Mesodermal cell (in vitro differentiated cells): ENCODE measurements around the gene TDRKH. TPM values are rescaled to one million over a fixed set of nuclear protein-coding genes. Genes with fewer than 3 reads are reported as not detected.

Experiments
- H3K27ac ChIP-seq: 2 replicates; pipeline ENCODE4 v1.7.0; 2013; ENCODE audit warnings: mild to moderate bottlenecking, low read depth, low read length, moderate library complexity; ENCODE audit not compliant: severe bottlenecking
- H3K36me3 ChIP-seq: 2 replicates; pipeline ENCODE4 v1.7.1; 2013; ENCODE audit warnings: mild to moderate bottlenecking, low read length, moderate library complexity; ENCODE audit not compliant: control insufficient read depth, insufficient read depth
- H3K4me1 ChIP-seq: one replicate; pipeline ENCODE4 v1.7.1; 2013; ENCODE audit warnings: mild to moderate bottlenecking, low read length; ENCODE audit not compliant: insufficient read depth, control insufficient read depth, poor library complexity, severe bottlenecking
- H3K4me3 ChIP-seq: 2 replicates; pipeline ENCODE4 v1.7.0; 2013; ENCODE audit warnings: low read length, control low read depth, mild to moderate bottlenecking; ENCODE audit not compliant: insufficient read depth, poor library complexity, severe bottlenecking; ENCODE audit errors: extremely low read depth
- H3K9me3 ChIP-seq: 2 replicates; pipeline ENCODE4 v1.7.1; 2013; ENCODE audit warnings: mild to moderate bottlenecking, low read length, moderate library complexity; ENCODE audit not compliant: control insufficient read depth
- WGBS, 2 experiments: methylation state at CpG; one replicate each; pipeline ENCODE4 v1.1.5; 2013; ENCODE audit warnings: missing lambda C conversion rate in 2 of 2; ENCODE audit not compliant: insufficient coverage in 2 of 2; 5-methylcytosine and 5-hydroxymethylcytosine counted together
- polyA plus RNA-seq, 2 experiments: library from polyadenylated mRNA; stranded (reverse); fragments of 50-300 nt; gene quantifications; one replicate each; pipeline ENCODE4 v1.2.3, GENCODE V29; 2013

TDRKH gene, protein sequence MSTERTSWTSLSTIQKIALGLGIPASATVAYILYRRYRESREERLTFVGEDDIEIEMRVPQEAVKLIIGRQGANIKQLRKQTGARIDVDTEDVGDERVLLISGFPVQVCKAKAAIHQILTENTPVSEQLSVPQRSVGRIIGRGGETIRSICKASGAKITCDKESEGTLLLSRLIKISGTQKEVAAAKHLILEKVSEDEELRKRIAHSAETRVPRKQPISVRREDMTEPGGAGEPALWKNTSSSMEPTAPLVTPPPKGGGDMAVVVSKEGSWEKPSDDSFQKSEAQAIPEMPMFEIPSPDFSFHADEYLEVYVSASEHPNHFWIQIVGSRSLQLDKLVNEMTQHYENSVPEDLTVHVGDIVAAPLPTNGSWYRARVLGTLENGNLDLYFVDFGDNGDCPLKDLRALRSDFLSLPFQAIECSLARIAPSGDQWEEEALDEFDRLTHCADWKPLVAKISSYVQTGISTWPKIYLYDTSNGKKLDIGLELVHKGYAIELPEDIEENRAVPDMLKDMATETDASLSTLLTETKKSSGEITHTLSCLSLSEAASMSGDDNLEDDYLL
- 16.7 TPM for polyA plus RNA-seq (2013, experiment 1 of 2)
- 15.5 TPM for polyA plus RNA-seq (2013, experiment 2 of 2)

DNA sequence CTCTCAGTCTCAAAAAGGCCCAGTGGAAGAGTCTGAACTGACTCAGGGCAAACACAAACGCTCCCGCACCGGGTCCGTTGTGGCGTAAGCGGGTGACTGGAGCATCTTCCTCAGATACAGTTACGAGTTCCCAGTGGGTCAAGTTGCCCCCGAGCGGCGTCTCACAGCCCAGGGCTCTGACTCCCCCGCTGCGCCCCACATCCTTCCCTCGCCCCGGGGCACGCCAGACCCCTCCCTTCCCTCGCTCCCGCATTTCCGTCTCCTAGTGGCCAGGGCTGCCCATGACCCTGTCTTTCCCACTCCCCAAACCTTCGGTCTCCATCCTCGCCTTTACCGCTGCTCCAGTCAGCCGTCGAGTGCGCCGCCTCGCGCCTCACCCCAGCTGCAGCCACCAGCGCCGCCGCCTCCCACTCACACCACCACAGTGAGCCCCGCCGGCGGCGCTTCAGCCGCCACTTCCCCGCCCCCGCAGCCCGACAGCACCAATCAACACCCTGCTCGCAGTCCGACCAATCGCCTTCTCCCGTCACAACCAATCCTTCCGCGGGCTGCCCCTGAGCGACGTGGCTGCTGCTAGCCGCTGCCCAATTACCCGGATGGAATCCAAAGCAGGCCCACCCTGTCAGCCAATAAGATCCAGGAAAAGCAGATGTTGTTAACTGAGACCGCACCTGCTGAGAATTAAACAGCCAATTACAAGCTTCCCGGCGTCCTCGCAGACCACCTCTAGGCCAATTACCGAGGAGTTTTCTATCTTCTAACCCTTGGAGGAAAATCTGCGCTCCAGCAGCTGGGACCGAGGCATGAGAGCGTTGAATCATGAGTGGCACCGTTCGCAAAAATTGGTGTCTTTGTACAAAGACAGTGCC lies at the start of gene TDRKH:
Gene TDRKH, minus strand, starts transcription at position 430 of the 869 bp plus-strand sequence. CDS start 7,478 bp downstream, outside the sequence.
- Histone ChIP-seq H3K27ac (peak within 1 kb of the TSS; percentile 73), H3K4me3 (peak within 1 kb of the TSS; percentile 77)

DNA sequence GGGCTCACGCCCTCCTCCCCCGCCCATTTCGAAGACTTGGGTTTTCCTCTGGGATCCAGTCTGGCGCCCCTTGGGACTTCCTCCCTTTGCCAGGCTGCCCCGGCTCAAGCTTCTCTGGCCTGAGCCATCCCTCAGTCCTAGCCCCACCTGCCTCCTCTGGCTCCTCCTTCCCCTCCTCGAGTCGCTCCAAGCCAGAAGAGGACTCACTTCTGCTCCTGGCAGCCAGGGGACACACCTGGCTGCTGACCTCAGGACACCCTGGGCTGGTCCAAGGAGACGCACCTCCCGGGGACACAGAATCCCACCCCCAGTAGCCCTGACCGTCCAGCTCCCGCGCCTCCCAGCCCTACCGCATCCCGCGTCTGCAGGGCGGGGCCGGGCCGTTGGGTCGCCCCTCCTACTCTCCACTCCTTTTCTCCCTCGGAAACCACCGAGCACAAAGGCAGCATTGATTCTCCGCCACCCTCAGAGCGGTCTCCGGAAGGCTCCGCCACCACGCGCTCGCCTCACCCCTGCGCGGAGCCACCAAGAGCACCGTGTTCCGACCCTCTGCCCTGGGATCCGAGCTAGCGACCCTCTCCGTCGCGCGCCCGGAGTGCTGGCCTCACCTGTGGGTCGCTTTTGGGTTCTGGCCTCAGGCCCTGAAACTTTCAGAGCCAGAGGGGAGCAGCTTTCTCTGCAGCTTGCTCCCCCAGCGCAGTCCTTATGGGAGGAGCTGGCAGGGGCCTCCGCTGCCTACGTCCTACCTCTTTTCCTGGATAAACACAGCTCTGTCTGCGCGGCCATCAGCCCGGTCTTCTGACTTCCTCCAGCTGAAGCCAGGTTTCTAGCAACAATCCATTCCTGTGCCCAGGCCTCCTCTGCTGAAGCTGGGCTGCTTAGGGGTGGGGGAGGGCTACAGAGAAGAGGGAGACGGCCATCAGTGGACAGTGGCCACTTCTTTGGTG lies 49.4 kb upstream of the TDRKH start, which contains the start of gene C2CD4D:
Gene C2CD4D, minus strand, starts transcription at position 364 of the 947 bp plus-strand sequence. CDS start 831 bp downstream, outside the sequence.
- no peaks in the 10 kb centered on the region for H3K36me3 ChIP-seq
- no peaks in the 10 kb centered on the region for H3K9me3 ChIP-seq
- WGBS, 2 experiments, result 3 to 5% methylated on average over 38 of the region's 47 CpGs
- peak within 1 kb of the TSS; percentile 70 for H3K27ac ChIP-seq
- peak within 1 kb of the TSS; percentile 29 for H3K4me3 ChIP-seq
- H3K4me1 ChIP-seq, result peaks cover 31% of the 10 kb centered on the region

More for the DNA sequence above, at the start of gene TDRKH:
- WGBS, 2 experiments, result 0% methylated on average over 40 to 55 of the region's 58 CpGs
- Histone ChIP-seq H3K9me3 (no peaks in the 10 kb centered on the region), H3K36me3 (no peaks in the 10 kb centered on the region), H3K4me1 (no peaks in the 10 kb centered on the region)

DNA sequence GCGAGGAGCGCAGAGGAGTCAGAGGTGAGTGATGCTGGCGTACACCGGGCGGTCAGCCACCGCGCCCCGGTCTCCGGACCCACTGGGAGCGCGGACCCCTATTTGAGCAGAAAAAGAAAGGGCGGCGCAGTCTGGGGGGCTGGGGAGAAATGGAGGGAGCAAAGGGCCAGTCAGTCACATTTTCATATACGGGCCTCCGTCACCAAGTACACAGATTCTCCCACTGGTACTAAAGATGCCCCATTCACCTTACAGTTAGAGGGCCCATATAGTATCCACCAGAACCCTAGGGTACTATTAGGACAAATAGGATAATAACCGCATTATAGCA lies 48.7 kb upstream of the TDRKH start:
- no peak overlapping the region for H3K27ac ChIP-seq
- 7 to 12% methylated on average over 11 to 14 of the region's 16 CpGs for WGBS, 2 experiments
- peaks cover 29% of the 10 kb centered on the region for H3K4me1 ChIP-seq
- peak overlapping the region; percentile 29 for H3K4me3 ChIP-seq
- H3K9me3 ChIP-seq, result no peaks in the 10 kb centered on the region
- H3K36me3 ChIP-seq, result no peaks in the 10 kb centered on the region

DNA sequence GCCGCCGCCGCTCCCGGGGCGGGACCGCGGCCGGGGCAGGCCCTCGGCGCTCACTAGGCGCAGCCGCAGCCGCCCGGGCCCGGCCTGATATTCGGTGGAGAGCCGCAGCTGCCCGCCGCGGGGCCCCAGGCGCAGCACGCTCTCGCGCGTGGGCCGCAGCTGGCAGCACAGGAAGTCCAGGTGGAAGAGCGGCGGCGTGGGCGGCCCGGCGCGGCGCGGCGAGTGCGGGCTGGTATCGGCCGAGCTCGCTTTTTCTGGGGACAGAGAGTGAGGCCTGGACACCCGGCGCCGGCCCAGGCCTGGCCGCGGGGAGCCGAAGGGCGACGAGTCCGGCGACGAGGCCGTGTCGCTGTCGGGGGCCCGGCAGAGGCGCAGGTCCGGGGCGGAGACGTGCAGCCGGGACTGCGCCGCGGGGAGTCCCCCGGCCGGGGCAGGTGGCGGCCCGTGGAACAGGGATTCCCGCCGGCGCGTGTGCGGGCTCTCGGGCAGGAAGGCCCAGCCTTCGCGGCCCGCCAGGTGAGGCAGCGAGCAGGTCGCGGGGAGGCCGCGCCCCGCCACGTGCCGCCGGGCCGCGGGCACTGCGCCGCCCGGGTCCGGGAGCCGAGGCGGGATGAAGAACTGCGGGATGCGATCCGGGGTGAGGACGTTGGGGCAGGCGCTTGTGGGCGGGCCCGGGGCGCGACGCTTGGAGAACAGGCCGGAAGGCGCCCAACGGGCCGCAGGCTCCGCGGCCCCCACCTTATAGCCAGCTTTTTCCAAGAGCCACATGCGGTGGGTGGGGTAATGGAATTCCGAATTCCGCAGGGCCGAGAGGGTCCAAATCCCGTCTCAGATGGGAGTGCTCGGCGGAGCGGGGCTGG lies 48.2 kb upstream of the TDRKH start:
- H3K4me1 ChIP-seq, result peaks cover 29% of the 10 kb centered on the region
- H3K27ac ChIP-seq, result no peak overlapping the region
- H3K36me3 ChIP-seq, result no peaks in the 10 kb centered on the region
- no peaks in the 10 kb centered on the region for H3K9me3 ChIP-seq
- peak overlapping the region; percentile 29 for H3K4me3 ChIP-seq
- WGBS, 2 experiments, result 1% methylated on average over 87 to 97 of the region's 117 CpGs

DNA sequence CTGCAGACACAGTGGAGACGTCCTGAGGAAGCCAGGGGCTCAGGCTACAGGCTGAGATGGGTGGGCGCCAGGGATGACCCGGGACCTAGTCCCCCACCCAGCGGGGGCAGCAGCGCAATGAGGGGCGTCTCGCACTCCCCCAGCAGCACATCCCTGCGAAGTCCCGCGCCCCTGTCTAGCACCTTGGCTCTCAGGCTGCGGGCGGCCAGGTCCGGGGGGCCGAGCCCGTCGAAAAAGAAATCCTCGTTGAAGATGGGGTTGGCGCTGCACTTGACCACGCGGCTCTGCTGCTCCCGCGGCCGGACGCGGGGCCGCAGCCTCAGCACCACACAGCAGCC lies 47.6 kb upstream of the TDRKH start:
- WGBS, 2 experiments, result 10 to 15% methylated on average over 19 to 26 of the region's 26 CpGs
- H3K9me3 ChIP-seq, result no peaks in the 10 kb centered on the region
- no peak overlapping the region for H3K27ac ChIP-seq
- no peaks in the 10 kb centered on the region for H3K36me3 ChIP-seq
- H3K4me3 ChIP-seq, result no peak overlapping the region
- H3K4me1 ChIP-seq, result peaks cover 29% of the 10 kb centered on the region

DNA sequence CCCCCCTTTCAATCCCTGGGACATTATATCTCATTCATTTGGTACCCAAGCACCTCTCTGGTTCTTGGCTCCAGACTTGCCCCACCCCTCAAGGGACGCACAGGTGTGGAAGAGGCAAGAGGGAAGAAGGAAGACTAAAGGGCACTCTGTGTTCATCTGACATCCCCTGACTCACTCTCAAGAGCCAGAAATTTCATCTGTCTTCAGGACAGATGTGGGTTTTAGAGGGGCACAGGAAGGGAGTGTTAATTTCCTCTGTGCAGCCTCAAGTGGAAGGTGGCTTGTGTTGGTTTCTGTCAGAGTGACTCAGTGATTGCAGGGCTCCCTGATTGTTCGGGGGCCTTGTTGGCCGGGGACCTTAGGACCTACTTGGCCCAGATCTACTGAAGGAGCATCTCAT lies 46.9 kb upstream of the TDRKH start:
- H3K27ac ChIP-seq, result no peak overlapping the region
- no peaks in the 10 kb centered on the region for H3K9me3 ChIP-seq
- peaks cover 28% of the 10 kb centered on the region for H3K4me1 ChIP-seq
- H3K4me3 ChIP-seq, result no peak overlapping the region
- 74 to 84% methylated on average over 2 to 3 of the region's 3 CpGs for WGBS, 2 experiments
- H3K36me3 ChIP-seq, result no peaks in the 10 kb centered on the region

DNA sequence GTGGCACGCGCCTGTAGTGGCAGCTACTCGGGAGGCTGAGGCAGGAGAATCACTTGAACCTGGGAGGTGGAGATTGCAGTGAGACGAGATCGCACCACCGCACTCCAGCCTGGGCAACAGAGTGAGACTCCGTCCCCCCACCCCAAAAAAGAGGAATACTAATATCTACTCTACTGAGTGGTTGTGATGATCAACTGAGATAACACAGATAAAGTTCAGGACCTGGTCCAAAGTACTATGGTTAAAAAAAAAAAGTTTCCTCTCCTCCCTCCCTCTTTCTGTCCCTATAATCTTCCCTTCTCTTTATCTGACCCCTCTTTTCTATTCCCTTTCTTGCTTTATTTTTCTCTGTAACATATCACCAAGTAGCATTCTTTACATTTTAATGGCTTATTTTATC lies 45.3 kb upstream of the TDRKH start:
- WGBS, 2 experiments, result 95 to 100% methylated on average over 3 to 4 of the region's 7 CpGs
- Histone ChIP-seq H3K9me3 (no peaks in the 10 kb centered on the region), H3K27ac (no peak overlapping the region), H3K4me3 (no peak overlapping the region), H3K36me3 (no peaks in the 10 kb centered on the region), H3K4me1 (peaks cover 14% of the 10 kb centered on the region)

DNA sequence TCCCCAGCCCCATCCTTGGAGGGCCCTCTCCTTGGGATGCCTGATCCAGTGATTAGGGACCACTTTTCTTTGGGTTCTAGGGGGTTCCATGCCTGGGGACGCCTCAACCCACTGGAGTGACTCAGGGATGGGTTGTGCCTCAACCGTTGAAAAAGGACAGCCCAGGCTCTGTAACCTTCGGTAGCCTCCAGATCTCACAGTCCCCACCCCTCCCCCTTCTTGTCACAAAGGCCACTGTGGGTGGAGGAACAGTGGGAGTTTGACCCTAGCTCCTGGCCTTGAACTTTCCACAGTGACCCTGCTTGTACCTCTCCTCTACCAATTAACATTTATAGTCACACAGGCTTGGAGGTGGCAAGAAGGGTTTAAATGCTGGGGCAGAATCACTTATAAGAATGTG lies 43.9 kb upstream of the TDRKH start:
- no peaks in the 10 kb centered on the region for H3K36me3 ChIP-seq
- no peak overlapping the region for H3K27ac ChIP-seq
- 80 to 100% methylated on average over 1 to 2 of the region's 3 CpGs for WGBS, 2 experiments
- no peak overlapping the region for H3K4me3 ChIP-seq
- H3K9me3 ChIP-seq, result no peaks in the 10 kb centered on the region
- peaks cover 22% of the 10 kb centered on the region for H3K4me1 ChIP-seq

DNA sequence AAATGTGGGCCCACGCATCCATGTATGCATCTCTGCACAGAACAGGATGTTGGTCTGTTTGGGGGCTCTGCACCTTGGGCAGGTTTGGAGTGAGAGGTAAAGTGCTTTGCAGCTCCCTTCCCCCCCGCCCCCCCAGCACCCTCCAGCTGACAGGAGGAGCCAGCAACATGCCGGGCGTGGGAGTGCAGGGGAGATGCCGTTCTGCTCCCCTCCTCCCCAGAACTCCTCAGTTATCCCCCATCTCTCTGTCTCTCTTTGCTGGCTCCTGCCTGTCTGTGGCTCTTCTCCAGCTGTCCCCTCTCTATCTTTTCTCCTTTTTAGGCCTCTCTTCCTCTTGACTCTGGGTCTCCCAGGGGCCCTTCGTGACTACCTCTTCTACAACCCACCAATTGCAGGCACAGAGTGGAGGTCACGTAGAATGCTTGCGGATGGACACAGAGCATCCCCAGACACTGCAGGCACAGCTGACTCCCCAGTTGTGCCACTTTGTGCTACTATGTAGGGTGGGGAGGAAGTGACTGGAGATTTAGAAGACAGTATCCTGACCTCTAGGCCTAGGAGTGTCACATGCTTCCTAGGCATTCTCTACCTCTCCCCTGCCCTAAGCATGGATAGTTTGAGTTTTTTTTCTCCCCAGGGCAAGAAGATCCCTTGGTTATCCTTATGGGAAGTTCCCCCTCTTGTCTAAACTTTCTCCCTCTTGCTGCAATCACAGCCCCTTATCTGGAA lies 43.0 kb upstream of the TDRKH start:
- Histone ChIP-seq H3K36me3 (no peaks in the 10 kb centered on the region), H3K27ac (no peak overlapping the region), H3K4me1 (peaks cover 25% of the 10 kb centered on the region), H3K9me3 (no peaks in the 10 kb centered on the region), H3K4me3 (no peak overlapping the region)
- 93 to 100% methylated on average over 3 to 4 of the region's 8 CpGs for WGBS, 2 experiments
